SK-N-SH treated with all-trans-retinoic acid at 6 μM for 48 hours (cell line): ENCODE measurements around the gene CDC42EP1.

Source experiments
- ATAC-seq: fragments of 200-7000 bp; cut with Tn5 transposase; 3 replicates; pipeline ENCODE4 v1.9.1; 2020; ENCODE audit warnings: mild to moderate bottlenecking, moderate library complexity
- ZFP30 ChIP-seq: fragments of 450-650 bp; formaldehyde crosslinking; IDR thresholded peaks from 2 replicates; pipeline ENCODE4 v1.5.0; 2022; ENCODE audit warnings: mild to moderate bottlenecking, moderate library complexity

The CDC42EP1 gene

GRCh38 chr22:37618674-37619073, 58.4 kb downstream of the CDC42EP1 start:
- ATAC-seq = no peak
- TF ChIP-seq ZFP30 = no peak
